OCI-LY3 (cell line): ENCODE results near the gene ORAI3.

Experiments used
- EZH2phosphoT487 ChIP-seq: fragments of 200-600 bp; shearing (Covaris generic); IDR thresholded peaks from 2 replicates; pipeline ENCODE4 v1.6.1; 2018; ENCODE audit warnings: antibody characterized with exemption, mixed run types, low read depth
- TF ChIP-seq, protein P1 (sequence below): fragments of 200-600, 300-600 bp; sonication (generic); IDR thresholded peaks from 2 replicates; pipeline ENCODE4 v1.5.1; 2014; ENCODE audit warnings: antibody characterized with exemption, low read length, low read depth

DNA sequence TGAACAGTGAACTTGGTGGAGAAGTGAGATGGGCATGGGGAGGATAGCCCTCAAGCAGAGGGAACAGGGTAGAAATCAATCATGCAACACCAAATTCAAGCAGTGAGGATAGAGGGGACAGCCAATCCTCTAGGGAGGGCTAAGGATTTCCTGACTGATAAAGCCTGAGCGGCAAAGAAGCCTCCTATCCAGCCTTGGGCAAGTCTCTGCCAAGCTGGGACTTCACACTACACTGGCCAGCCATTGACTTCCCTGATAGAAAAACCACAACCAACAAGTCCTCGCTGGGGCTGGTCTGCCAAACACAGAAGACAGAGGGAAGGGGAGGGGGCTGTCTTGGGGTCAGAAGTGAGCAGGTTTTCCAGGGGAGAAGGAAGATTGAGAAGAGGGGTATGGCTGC, 28.0 kb upstream of the ORAI3 start:
- TF ChIP-seq, protein P1, sequence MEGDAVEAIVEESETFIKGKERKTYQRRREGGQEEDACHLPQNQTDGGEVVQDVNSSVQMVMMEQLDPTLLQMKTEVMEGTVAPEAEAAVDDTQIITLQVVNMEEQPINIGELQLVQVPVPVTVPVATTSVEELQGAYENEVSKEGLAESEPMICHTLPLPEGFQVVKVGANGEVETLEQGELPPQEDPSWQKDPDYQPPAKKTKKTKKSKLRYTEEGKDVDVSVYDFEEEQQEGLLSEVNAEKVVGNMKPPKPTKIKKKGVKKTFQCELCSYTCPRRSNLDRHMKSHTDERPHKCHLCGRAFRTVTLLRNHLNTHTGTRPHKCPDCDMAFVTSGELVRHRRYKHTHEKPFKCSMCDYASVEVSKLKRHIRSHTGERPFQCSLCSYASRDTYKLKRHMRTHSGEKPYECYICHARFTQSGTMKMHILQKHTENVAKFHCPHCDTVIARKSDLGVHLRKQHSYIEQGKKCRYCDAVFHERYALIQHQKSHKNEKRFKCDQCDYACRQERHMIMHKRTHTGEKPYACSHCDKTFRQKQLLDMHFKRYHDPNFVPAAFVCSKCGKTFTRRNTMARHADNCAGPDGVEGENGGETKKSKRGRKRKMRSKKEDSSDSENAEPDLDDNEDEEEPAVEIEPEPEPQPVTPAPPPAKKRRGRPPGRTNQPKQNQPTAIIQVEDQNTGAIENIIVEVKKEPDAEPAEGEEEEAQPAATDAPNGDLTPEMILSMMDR = no peak
- no peak for TF ChIP-seq EZH2phosphoT487
